Measurements from ENCODE around the gene PCSK5.
A peak's percentile ranks its signal among the peaks of the same experiment; 100 is the strongest.
"Not testable (repeated sequence)": the region's sequence is repeated elsewhere in the genome, so short reads cannot be mapped to it uniquely, and the experiment has no call there.

PCSK5 gene

DNA sequence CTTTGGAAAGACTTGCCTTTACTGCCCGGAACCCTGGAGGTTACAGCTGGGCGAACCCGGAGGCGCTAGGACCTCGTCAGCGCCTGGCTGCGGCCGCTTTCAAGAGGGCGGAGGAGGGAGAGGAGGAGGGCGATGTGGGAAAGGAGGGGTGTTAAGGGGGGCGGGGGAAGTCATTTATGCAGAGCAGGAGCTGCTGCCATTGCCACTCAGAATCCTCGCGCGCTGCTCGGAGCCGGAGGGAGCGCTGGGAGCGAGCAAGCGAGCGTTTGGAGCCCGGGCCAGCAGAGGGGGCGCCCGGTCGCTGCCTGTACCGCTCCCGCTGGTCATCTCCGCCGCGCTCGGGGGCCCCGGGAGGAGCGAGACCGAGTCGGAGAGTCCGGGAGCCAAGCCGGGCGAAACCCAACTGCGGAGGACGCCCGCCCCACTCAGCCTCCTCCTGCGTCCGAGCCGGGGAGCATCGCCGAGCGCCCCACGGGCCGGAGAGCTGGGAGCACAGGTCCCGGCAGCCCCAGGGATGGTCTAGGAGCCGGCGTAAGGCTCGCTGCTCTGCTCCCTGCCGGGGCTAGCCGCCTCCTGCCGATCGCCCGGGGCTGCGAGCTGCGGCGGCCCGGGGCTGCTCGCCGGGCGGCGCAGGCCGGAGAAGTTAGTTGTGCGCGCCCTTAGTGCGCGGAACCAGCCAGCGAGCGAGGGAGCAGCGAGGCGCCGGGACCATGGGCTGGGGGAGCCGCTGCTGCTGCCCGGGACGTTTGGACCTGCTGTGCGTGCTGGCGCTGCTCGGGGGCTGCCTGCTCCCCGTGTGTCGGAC is at the start of gene PCSK5:
TSS of gene PCSK5 (plus strand) at position 202 of the 805 bp plus-strand sequence. CDS start at position 711, 509 bp downstream.
- peak; percentile 83 for DNase-seq

DNA sequence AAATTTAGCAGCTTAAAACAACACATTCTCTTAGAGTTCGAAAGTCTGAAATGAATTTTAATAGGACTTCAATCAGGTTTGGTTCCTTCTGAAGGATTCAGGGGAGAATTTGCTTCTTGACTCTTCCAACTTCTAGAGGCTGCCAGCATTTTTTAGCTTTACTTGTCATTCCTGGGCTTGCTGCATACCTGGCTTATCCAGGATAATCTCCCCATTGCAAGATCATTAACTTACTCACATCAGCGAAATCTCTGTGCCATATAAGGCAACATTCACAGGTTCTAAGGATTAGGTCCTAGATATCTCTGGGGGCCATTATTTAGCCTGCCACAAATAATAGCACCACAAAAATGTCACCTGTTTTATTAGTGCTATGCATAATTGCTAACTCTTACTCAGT is 46.2 kb upstream of the PCSK5 start:
- DNase-seq = no peak

- no peak for DNase-seq
These were observed 44.7 kb upstream of the PCSK5 start for GRCh38 chr9:75845806-75846205.

GRCh38 chr9:75847085-75847484 is 43.4 kb upstream of the PCSK5 start:
- no peak for DNase-seq

- DNase-seq = no peak
These were observed 39.8 kb upstream of the PCSK5 start for GRCh38 chr9:75850459-75851200.

DNA sequence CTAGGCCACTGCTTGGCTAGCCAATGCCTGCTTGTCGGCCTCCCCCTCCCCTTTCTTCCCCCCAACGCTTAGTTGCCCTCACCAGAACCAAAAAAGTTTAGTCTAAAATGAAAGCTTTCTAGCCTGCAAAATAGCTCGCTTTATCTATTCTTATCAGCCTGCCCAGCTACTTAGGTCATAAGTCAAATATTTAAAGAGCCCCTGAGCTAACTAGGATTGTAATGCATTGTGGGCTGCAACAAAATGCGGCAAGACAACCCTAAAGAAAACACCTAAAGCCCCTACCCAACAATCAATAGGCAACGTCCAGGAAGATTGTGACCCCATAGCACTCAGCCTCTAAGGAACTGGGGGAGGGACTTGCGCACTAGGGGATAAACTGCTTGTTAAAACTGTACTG is 38.6 kb upstream of the PCSK5 start:
- no peak for DNase-seq

DNA sequence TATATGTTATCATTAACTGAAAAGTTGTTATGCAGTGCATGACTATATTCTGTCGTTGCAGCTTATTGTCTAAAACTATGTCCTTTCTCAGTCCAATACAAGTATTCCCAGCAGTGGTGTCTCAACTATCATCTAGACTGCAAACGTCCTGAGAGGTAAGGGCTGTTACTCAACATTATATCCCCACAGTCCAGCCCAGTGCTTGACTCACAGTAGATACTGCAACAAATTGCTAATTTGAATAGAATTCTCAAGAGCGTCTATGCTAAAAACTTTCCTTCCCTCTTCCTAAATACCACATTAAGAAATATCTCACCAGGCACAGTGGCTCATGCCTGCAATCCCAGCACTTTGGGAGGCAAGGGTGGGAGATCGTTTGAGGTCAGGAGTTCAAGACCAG is 37.7 kb upstream of the PCSK5 start:
- no peak for DNase-seq

- no peak for DNase-seq
These were observed 35.0 kb upstream of the PCSK5 start for GRCh38 chr9:75855509-75855908.

GRCh38 chr9:75858497-75859092 is 31.9 kb upstream of the PCSK5 start:
- DNase-seq = no peak

- DNase-seq = no peak
These were observed 26.2 kb upstream of the PCSK5 start for GRCh38 chr9:75864266-75864665.

DNA sequence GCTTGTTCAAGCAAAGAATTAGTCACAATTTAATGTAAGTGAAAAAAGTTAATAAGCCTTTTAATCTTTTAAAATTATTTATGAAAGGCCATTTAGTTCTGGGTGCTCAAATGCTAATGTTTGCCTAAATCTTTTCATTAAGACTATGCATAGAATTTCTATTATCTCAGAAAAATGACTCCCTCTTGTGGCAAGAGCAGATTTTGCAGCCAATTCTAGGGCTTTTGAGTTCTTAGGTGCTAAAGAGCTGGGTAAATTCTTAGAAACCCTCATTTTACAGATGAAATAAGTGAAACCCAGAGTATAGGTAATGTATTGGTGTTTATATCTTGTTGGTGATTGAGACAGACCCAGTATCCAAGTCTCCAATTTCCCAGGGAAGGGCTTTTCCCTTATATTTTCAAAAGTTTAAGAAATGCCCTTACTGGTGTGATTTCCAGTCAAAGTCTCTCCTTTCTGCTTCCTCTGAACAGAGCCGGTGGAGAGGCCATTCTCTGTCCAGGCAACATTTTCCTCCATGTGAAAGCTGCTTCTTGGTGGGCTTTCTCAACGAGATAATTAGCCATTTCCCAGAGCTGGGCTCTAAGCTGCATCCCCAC is 24.1 kb upstream of the PCSK5 start:
- peak; percentile 43 for DNase-seq

DNA sequence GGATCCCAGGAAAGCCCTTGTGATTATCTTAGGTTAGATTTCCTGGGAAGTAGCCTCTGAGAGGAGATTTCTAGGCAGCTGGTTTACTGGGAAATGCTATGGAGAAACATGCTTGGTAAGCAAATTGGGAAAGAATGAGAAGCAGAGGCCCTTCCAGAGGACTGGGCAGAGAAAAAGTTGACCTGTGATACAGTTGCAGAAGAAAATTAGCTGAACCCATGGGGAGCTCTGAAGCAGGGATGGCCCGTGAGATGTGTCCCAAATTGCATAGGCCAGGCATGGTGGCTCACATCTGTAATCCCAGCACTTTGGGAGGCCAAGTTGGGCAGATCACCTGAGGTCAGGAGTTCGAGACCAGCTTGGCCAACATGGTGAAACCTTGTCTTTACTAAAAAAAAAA is 21.9 kb upstream of the PCSK5 start:
- DNase-seq = not testable (repeated sequence)

DNA sequence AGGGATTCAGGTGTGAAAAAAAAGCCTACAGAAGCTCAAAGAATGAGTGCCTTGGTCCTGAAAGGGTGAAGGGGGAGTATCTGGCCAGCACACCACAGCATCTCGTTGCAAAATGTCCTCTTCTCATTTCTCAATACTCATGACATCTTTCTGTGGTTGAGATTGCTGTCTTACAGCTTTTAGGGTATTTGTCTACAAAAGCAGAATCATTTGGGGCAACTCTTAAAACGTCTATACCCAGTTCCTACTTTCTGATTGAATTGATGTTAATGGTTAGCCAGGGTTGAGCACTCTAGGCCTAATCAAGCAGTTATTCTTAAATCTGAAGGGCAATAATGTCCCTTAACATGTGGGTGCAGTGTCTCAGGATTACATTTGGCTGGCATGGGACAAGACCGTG is 21.2 kb upstream of the PCSK5 start:
- DNase-seq = no peak

DNA sequence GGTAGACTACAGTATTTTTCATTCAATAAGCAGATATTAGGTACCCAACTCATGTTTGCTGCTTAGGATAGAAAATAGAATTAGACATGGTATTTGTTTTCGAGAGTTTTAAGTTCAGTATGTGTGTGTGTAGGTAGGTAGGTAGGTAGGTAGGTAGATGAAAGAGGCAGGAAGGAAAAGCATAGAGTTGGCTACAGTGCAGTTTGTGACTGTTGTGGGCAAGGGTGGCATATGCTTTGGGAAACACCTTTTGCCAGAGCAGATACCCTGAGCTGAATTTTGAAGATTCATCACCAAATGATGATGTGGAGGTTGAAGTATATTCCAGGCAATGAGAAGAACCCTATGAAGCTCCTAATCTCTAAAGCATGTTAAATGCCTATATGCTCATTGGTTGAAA is 20.0 kb upstream of the PCSK5 start:
- DNase-seq = no peak

DNA sequence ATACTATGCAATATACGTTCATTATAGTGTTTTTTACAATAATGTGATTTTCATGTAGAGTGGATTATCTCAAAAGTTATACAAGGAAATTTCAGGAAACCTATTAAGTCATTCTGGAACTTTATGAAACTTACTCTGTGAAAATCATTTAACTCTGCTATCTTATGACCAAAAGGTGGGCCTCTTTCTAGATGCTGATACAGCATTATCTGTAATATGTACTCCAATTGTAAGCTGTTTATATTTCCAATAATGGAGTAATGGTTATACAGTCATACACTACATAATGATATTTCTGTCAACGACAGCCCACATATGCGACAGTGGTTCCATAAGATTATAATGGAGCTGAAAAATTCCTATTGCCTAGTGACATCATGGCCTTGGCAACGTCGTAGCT is 18.8 kb upstream of the PCSK5 start:
- no peak for DNase-seq

DNA sequence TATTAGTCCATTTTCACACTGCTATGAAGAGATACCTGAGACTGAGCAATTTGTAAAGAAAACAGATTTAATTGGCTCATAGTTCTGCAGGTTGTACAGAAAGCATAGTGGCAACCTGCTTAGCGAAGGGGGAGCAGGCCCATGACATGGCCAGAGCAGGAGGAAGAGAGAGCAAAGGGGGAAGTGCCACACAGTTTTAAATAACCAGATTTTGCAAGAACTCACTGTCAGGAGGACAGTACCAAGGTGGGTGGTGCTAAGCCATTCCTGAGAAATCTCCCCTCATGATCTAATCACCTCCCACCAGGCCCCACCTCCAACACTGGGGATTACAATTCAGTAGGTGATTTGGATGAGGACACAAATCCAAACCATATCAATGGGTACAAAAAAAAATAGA is 16.8 kb upstream of the PCSK5 start:
- no peak for DNase-seq

GRCh38 chr9:75876999-75877640 is 13.4 kb upstream of the PCSK5 start:
- DNase-seq = no peak

GRCh38 chr9:75878488-75878860 is 12.0 kb upstream of the PCSK5 start:
- no peak for DNase-seq

GRCh38 chr9:75880618-75881017 is 9.9 kb upstream of the PCSK5 start:
- DNase-seq = no peak

GRCh38 chr9:75881761-75882160 is 8.7 kb upstream of the PCSK5 start:
- no peak for DNase-seq

DNA sequence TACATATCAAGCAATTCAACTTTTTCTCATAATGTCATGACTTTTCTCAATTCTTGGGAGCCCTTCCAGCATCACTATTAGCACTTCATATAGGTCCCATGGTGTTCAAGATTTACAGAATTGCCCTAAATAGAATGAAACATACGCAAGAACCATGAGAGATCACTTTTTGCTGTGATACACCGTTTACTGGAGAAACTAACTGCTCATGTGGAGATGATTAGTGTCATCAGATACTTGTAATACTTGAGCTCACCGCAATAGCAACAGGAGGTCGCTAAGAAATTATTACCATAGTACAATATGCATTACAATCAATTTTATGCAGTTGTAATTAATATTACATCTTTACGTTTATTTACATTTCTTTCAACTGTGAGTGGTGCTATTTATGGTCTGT is 4.8 kb upstream of the PCSK5 start:
- no peak for DNase-seq

DNA sequence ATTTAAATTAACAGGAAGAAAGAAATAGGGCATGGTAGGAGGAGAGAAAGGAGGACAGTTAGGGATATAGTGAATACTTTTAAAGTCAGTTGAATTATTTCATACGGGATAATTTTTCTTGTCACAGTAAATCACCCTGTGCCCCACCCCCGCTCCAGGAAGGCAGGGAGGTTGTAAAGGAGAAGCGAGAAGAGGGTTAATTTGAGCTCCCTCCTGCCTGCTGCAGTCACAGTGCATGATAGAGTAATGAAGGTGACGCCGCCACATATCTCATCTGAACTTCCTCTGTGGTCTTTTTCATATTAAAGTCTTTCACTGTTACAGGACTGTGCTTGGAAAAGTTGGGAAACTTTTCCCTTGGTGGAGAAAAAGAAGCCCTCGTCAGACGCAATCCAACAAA is 896 bp upstream of the PCSK5 start:
- no peak for DNase-seq

DNA sequence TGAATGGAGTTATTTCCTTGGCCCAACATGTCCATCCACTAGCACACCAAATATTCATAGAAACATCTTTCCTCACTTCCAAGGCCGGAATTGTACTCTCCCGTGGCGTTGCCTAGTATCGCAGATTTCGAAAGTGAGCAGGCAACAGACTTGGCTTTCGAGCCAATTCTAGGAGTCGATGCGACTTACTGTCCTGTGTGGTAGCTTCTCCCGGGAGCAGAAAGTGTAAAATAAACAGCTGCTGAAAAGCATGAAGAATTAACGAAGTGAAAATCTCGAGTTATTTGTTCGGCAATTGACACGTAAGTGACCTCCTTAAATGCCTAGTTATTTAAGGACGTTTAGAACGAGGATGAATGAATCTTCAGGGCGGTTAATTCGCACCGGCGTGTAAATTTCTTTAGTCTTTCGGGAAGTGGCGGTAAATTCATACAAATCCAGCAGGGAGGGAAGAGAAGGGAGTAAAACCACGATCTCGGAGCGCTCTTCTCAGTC is 449 bp upstream of the PCSK5 start:
- no peak for DNase-seq
